ENCODE measurements around the gene GABRD.

GABRD gene

DNA sequence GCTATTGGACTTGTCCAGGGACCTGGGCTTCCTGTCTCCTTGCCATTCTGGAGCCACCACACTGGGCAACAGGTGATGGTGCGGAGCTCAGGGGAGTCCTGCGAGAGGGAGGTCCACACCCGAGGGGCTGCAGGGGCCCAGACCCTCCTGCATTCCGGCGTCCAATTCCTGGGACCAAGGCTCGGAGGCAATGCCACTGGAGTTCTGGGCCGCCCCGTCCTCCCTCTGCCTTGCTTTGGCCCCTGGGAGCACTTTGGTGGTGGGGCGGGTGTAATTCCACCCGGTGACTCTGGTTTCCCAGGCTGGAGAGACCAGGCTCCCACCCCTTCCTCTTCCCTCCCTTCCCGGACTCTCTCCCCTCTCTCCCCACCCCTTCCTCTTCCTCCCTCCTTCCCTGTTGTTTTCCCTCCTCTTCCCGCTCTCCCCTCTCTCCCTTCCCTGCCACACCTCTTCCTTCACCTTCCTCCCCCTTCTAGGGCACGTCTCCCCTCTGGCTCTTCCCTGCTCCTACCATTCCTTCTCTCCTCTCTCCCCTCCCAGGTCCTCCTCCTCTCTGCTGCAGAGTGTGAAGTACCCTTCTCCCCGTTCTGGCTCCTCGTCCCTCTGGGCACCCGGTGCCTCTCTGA lies 33.0 kb downstream of the GABRD start:
- no CpG with 5 or more reads among the region's 16 CpGs for WGBS, 2 donors (ENCODE audit: extremely low coverage in 2 of 2, insufficient read length in 2 of 2, insufficient replicate concordance in 1 of 2)
- Histone ChIP-seq H3K4me2 (ENCODE audit: insufficient read depth, low read length, poor library complexity, severe bottlenecking) (peak overlapping the region; percentile 14), H3K79me1 (ENCODE audit: low read depth, low read length) (peaks cover 19% of the 10 kb centered on the region), H3K27me3 (ENCODE audit: control insufficient read depth in 3 of 3, insufficient read depth in 3 of 3, low read depth in 1 of 3, low read length in 3 of 3) (peaks cover 0 to 74% (median 29%) of the 10 kb centered on the region in 3 experiments), H2BK12ac (ENCODE audit: low read length) (peak overlapping the region; percentile 41), H2BK5ac (ENCODE audit: low read length) (no peak overlapping the region), H4K91ac (ENCODE audit: low read depth, low read length, poor library complexity) (no peak overlapping the region), H3K4ac (ENCODE audit: low read length) (no peak overlapping the region), H2AK5ac (ENCODE audit: low read depth, low read length) (no peak overlapping the region), H3K4me1 (ENCODE audit: control insufficient read depth in 2 of 2, insufficient read depth in 1 of 2, low read depth in 1 of 2, low read length in 2 of 2) (peaks cover 2 to 15% of the 10 kb centered on the region in 2 donors), H3K14ac (ENCODE audit: low read length) (peak overlapping the region; percentile 64), H3K23ac (ENCODE audit: low read depth, low read length, poor library complexity) (peak overlapping the region; percentile 8), H3K18ac (ENCODE audit: low read length) (peak overlapping the region; percentile 17), H3K4me3 (ENCODE audit: low read length in 2 of 2) (no peak overlapping the region), H3K36me3 (replicated peaks in 1 of 2; ENCODE audit: control insufficient read depth in 2 of 2, insufficient read depth in 2 of 2, low read length in 2 of 2) (peaks cover 0 to 2% of the 10 kb centered on the region in 2 donors), H2BK15ac (ENCODE audit: low read length) (no peak overlapping the region), H3K9me3 (replicated peaks in 1 of 2; ENCODE audit: control insufficient read depth in 2 of 2, insufficient read depth in 1 of 2, low read depth in 1 of 2, low read length in 2 of 2) (no peaks in the 10 kb centered on the region), H4K8ac (ENCODE audit: low read depth, low read length) (no peak overlapping the region), H3K9ac (ENCODE audit: low read depth, low read length, poor library complexity) (no peak overlapping the region), H3K27ac (replicated peaks; ENCODE audit: low read length) (no peak overlapping the region), H2BK120ac (ENCODE audit: low read depth, low read length) (no peak overlapping the region), H2AFZ (ENCODE audit: low read length) (no peak overlapping the region)
- DNase-seq (ENCODE audit: low spot score) = no peak

DNA sequence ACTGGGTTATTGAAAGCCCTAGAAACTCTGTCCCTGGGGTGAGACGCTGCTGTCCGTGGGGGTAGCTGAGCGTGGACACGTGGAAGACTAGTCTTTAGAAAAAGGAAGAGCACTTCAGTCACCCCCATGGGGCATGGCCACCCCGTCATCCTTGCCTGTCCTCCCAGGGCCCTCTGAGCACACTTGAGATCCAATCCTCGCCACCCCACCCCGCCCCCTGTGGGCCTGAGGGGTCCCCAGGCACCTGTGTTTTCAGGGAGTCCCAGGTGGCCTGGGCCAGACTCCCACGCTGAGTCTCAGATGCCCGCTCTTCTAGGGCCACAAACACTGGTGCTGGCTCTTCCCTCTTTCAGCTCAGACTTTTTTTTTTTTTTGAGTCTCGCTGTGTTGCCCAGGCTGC lies 33.6 kb downstream of the GABRD start:
- Histone ChIP-seq H3K4me2 (ENCODE audit: insufficient read depth, low read length, poor library complexity, severe bottlenecking) (no peak overlapping the region), H3K4ac (ENCODE audit: low read length) (no peak overlapping the region), H2BK5ac (ENCODE audit: low read length) (no peak overlapping the region), H2AFZ (ENCODE audit: low read length) (no peak overlapping the region), H3K9me3 (replicated peaks in 1 of 2; ENCODE audit: control insufficient read depth in 2 of 2, insufficient read depth in 1 of 2, low read depth in 1 of 2, low read length in 2 of 2) (no peaks in the 10 kb centered on the region), H3K36me3 (replicated peaks in 1 of 2; ENCODE audit: control insufficient read depth in 2 of 2, insufficient read depth in 2 of 2, low read length in 2 of 2) (peaks cover 0 to 2% of the 10 kb centered on the region in 2 donors), H3K4me3 (ENCODE audit: low read length in 2 of 2) (no peak overlapping the region), H3K79me1 (ENCODE audit: low read depth, low read length) (peaks cover 19% of the 10 kb centered on the region), H3K9ac (ENCODE audit: low read depth, low read length, poor library complexity) (no peak overlapping the region), H2BK15ac (ENCODE audit: low read length) (no peak overlapping the region), H3K23ac (ENCODE audit: low read depth, low read length, poor library complexity) (no peak overlapping the region), H2AK5ac (ENCODE audit: low read depth, low read length) (no peak overlapping the region), H2BK12ac (ENCODE audit: low read length) (no peak overlapping the region), H3K4me1 (ENCODE audit: control insufficient read depth in 2 of 2, insufficient read depth in 1 of 2, low read depth in 1 of 2, low read length in 2 of 2) (peaks cover 0 to 9% of the 10 kb centered on the region in 2 donors), H3K14ac (ENCODE audit: low read length) (no peak overlapping the region), H3K18ac (ENCODE audit: low read length) (no peak overlapping the region), H4K91ac (ENCODE audit: low read depth, low read length, poor library complexity) (no peak overlapping the region), H3K27me3 (ENCODE audit: control insufficient read depth in 3 of 3, insufficient read depth in 3 of 3, low read depth in 1 of 3, low read length in 3 of 3) (peaks cover 0 to 68% (median 26%) of the 10 kb centered on the region in 3 experiments), H2BK120ac (ENCODE audit: low read depth, low read length) (no peak overlapping the region), H4K8ac (ENCODE audit: low read depth, low read length) (no peak overlapping the region), H3K27ac (replicated peaks; ENCODE audit: low read length) (no peak overlapping the region)
- DNase-seq (ENCODE audit: low spot score) = no peak
- no CpG with 5 or more reads among the region's 10 CpGs for WGBS, 2 donors (ENCODE audit: extremely low coverage in 2 of 2, insufficient read length in 2 of 2, insufficient replicate concordance in 1 of 2)

GRCh38 chr1:2053217-2053616 lies 34.1 kb downstream of the GABRD start:
- Histone ChIP-seq H4K91ac (ENCODE audit: low read depth, low read length, poor library complexity) (no peak overlapping the region), H2AK5ac (ENCODE audit: low read depth, low read length) (no peak overlapping the region), H3K23ac (ENCODE audit: low read depth, low read length, poor library complexity) (no peak overlapping the region), H3K9ac (ENCODE audit: low read depth, low read length, poor library complexity) (no peak overlapping the region), H2BK120ac (ENCODE audit: low read depth, low read length) (no peak overlapping the region), H2BK5ac (ENCODE audit: low read length) (no peak overlapping the region), H2AFZ (ENCODE audit: low read length) (no peak overlapping the region), H2BK15ac (ENCODE audit: low read length) (no peak overlapping the region), H3K79me1 (ENCODE audit: low read depth, low read length) (peaks cover 19% of the 10 kb centered on the region), H3K4me3 (ENCODE audit: low read length in 2 of 2) (no peak overlapping the region), H3K18ac (ENCODE audit: low read length) (no peak overlapping the region), H3K4ac (ENCODE audit: low read length) (no peak overlapping the region), H3K4me2 (ENCODE audit: insufficient read depth, low read length, poor library complexity, severe bottlenecking) (no peak overlapping the region), H4K8ac (ENCODE audit: low read depth, low read length) (no peak overlapping the region), H3K14ac (ENCODE audit: low read length) (no peak overlapping the region), H2BK12ac (ENCODE audit: low read length) (no peak overlapping the region), H3K4me1 (ENCODE audit: control insufficient read depth in 2 of 2, insufficient read depth in 1 of 2, low read depth in 1 of 2, low read length in 2 of 2) (peaks cover 0 to 8% of the 10 kb centered on the region in 2 donors), H3K36me3 (replicated peaks in 1 of 2; ENCODE audit: control insufficient read depth in 2 of 2, insufficient read depth in 2 of 2, low read length in 2 of 2) (peaks cover 0 to 2% of the 10 kb centered on the region in 2 donors), H3K9me3 (replicated peaks in 1 of 2; ENCODE audit: control insufficient read depth in 2 of 2, insufficient read depth in 1 of 2, low read depth in 1 of 2, low read length in 2 of 2) (no peaks in the 10 kb centered on the region), H3K27ac (replicated peaks; ENCODE audit: low read length) (no peak overlapping the region), H3K27me3 (ENCODE audit: control insufficient read depth in 3 of 3, insufficient read depth in 3 of 3, low read depth in 1 of 3, low read length in 3 of 3) (peaks cover 0 to 63% (median 25%) of the 10 kb centered on the region in 3 experiments)
- no CpG with 5 or more reads among the region's 17 CpGs for WGBS, 2 donors (ENCODE audit: extremely low coverage in 2 of 2, insufficient read length in 2 of 2, insufficient replicate concordance in 1 of 2)
- no peak for DNase-seq (ENCODE audit: low spot score)

DNA sequence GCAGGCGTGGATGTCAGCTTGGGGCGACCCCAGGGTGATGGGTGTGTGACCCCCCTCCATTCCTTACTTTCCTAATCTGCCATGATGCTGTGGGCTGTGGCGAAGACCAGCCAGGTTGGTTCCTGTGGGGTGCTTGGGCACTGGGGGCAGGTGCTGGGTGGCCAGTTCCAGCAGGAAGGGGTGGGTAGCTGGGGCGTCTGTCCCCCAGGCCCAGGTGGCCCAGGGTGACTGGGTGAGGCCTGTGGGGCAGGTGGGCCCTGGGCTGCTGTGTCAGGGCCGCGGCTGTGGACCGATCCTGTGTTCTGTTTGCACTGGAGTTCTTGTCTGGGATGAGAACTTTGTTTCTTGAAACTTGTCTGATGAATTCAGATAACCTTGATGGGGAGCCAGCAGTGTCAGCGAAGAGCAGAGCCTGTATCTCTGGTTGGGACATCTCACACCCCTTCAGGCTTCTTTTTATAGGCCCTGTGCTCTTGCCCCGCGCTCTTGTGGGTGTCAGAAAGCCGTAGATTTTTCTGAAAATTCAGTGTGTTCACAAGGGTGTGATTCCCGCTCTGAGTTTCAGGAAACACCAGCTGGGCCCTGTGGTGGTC lies 34.7 kb downstream of the GABRD start:
- Histone ChIP-seq H3K4me1 (ENCODE audit: control insufficient read depth in 2 of 2, insufficient read depth in 1 of 2, low read depth in 1 of 2, low read length in 2 of 2) (peaks cover 0 to 8% of the 10 kb centered on the region in 2 donors), H2BK5ac (ENCODE audit: low read length) (no peak overlapping the region)
- no CpG with 5 or more reads among the region's 12 CpGs for WGBS, 2 donors (ENCODE audit: extremely low coverage in 2 of 2, insufficient read length in 2 of 2, insufficient replicate concordance in 1 of 2)

More for the DNA sequence above, 34.7 kb downstream of the GABRD start:
- no peak overlapping the region for H2AK5ac ChIP-seq (ENCODE audit: low read depth, low read length)
- H2AFZ ChIP-seq (ENCODE audit: low read length) = no peak overlapping the region
- H3K9me3 ChIP-seq (replicated peaks in 1 of 2; ENCODE audit: control insufficient read depth in 2 of 2, insufficient read depth in 1 of 2, low read depth in 1 of 2, low read length in 2 of 2) = no peaks in the 10 kb centered on the region
- no peak overlapping the region for H4K8ac ChIP-seq (ENCODE audit: low read depth, low read length)
- H3K4me3 ChIP-seq (ENCODE audit: low read length in 2 of 2) = no peak overlapping the region
- H2BK120ac ChIP-seq (ENCODE audit: low read depth, low read length) = no peak overlapping the region
- H3K27ac ChIP-seq (replicated peaks; ENCODE audit: low read length) = no peak overlapping the region
- no peak overlapping the region for H2BK15ac ChIP-seq (ENCODE audit: low read length)
- H3K4me2 ChIP-seq (ENCODE audit: insufficient read depth, low read length, poor library complexity, severe bottlenecking) = no peak overlapping the region
- no peak overlapping the region for H3K4ac ChIP-seq (ENCODE audit: low read length)
- peaks cover 19% of the 10 kb centered on the region for H3K79me1 ChIP-seq (ENCODE audit: low read depth, low read length)
- H3K9ac ChIP-seq (ENCODE audit: low read depth, low read length, poor library complexity) = peak overlapping the region; percentile 21
- no peak overlapping the region for H2BK12ac ChIP-seq (ENCODE audit: low read length)
- H3K18ac ChIP-seq (ENCODE audit: low read length) = peak overlapping the region; percentile 57
- no peak overlapping the region for H3K14ac ChIP-seq (ENCODE audit: low read length)
- H3K27me3 ChIP-seq (ENCODE audit: control insufficient read depth in 3 of 3, insufficient read depth in 3 of 3, low read depth in 1 of 3, low read length in 3 of 3) = peaks cover 0 to 57% (median 20%) of the 10 kb centered on the region in 3 experiments
- H3K23ac ChIP-seq (ENCODE audit: low read depth, low read length, poor library complexity) = peak overlapping the region; percentile 43
- no peak for DNase-seq (ENCODE audit: low spot score)
- H4K91ac ChIP-seq (ENCODE audit: low read depth, low read length, poor library complexity) = no peak overlapping the region
- peaks cover 0 to 2% of the 10 kb centered on the region in 2 donors for H3K36me3 ChIP-seq (replicated peaks in 1 of 2; ENCODE audit: control insufficient read depth in 2 of 2, insufficient read depth in 2 of 2, low read length in 2 of 2)

All from neuronal stem cell (in vitro differentiated cells).